Spleen (tissue), 11 donors: Measurements from ENCODE around the gene GRIK4. TPM values are rescaled to one million over a fixed set of nuclear protein-coding genes. Genes with fewer than 3 reads are reported as not detected.

ENCODE experiments used
- DNase-seq: peaks from one replicate; pipeline ENCODE4 v3.0.0-alpha.2; 2020
- H3K27ac ChIP-seq, 8 donors: fragments of 200-600 bp; sonication (generic) in 7 of 8; 1 replicate in 4 of 8; 2 replicates in 4 of 8; pipeline versions ENCODE4 v1.5.0 to v1.8.0; 2016 to 2021; ENCODE audit warnings: inconsistent platforms in 4 of 8, mild to moderate bottlenecking in 4 of 8, moderate library complexity in 1 of 8
- H3K27me3 ChIP-seq, 7 donors: fragments of 200-600 bp; sonication (generic) in 6 of 7; replicated peaks in 1 of 7; 1 replicate in 4 of 7; 2 replicates in 3 of 7; pipeline versions ENCODE4 v1.5.0 to v1.8.0; 2016 to 2021; ENCODE audit warnings: inconsistent platforms in 3 of 7, mild to moderate bottlenecking in 1 of 7
- H3K36me3 ChIP-seq, 6 donors: fragments of 200-600 bp; sonication (generic) in 5 of 6; 1 replicate in 4 of 6; 2 replicates in 2 of 6; pipeline versions ENCODE4 v1.5.0 to v1.8.0; 2016 to 2021; ENCODE audit warnings: inconsistent platforms in 2 of 6
- H3K4me1 ChIP-seq, 6 donors: fragments of 200-600 bp; sonication (generic) in 5 of 6; 1 replicate in 3 of 6; 2 replicates in 3 of 6; pipeline versions ENCODE4 v1.5.0 to v1.8.0; 2016 to 2021; ENCODE audit warnings: inconsistent platforms in 3 of 6
- H3K4me3 ChIP-seq, 8 donors: fragments of 200-600 bp; sonication (generic) in 7 of 8; 1 replicate in 4 of 8; 2 replicates in 4 of 8; pipeline versions ENCODE4 v1.5.0 to v1.8.0; 2016 to 2021; ENCODE audit warnings: inconsistent platforms in 4 of 8, mild to moderate bottlenecking in 4 of 8, moderate library complexity in 2 of 8
- H3K9me3 ChIP-seq, 8 donors: fragments of 200-600 bp; sonication (generic) in 7 of 8; 1 replicate in 4 of 8; 2 replicates in 4 of 8; pipeline versions ENCODE4 v1.5.0 to v1.8.0; 2016 to 2021; ENCODE audit warnings: inconsistent platforms in 4 of 8
- POLR2A ChIP-seq, 3 donors: fragments of 450-650 bp; IDR thresholded peaks; one replicate each; pipeline ENCODE4 v1.5.1; 2017; ENCODE audit warnings: antibody characterized with exemption in 3 of 3, mild to moderate bottlenecking in 1 of 3
- POLR2AphosphoS5 ChIP-seq, 3 donors: sonication (generic); formaldehyde crosslinking; IDR thresholded peaks; one replicate each; pipeline ENCODE4 v1.5.1; 2017; ENCODE audit warnings: antibody characterized with exemption in 3 of 3
- WGBS, 5 donors: extraction: QIAGEN DNeasy Blood & Tissue Kit in 3 of 5; methylation state at CpG; one replicate each; pipeline versions ENCODE4 v1.1.5 to v1.1.7; 2013 to 2018; 5-methylcytosine and 5-hydroxymethylcytosine counted together
- intact Hi-C: fragments of 100-400 bp; cut with DNase I; formaldehyde crosslinking; loops from one replicate; pipeline ENCODE4 v1.15.0; 2023; ENCODE audit warnings: low total_unique reads
- polyA plus RNA-seq, 3 donors: library from polyadenylated mRNA; stranded (reverse); fragments of 200-250 nt; gene quantifications; one replicate each; pipeline ENCODE4 v1.2.1, GENCODE V29; 2013
- total RNA-seq, 7 donors: library from RNA; depleted of rRNA in 3 of 7; stranded (reverse); fragments of >200 nt in 3 of 7; fragmentation: NEBNext Ultra II Directional in 4 of 7; extraction: Animal tissue kit (Norgen Biotek cat#: 25700) in 4 of 7; gene quantifications; one replicate each; pipeline versions ENCODE4 v1.1.0 to v1.2.1, GENCODE V29; 2016 to 2021
- TF ChIP-seq, protein P1 (sequence below), 11 experiments: fragments of 200-600 bp in 7 of 11; fragments of 450-650 bp in 4 of 11; sonication (generic) in 4 of 11; IDR thresholded peaks in 8 of 11; conservative IDR thresholded peaks in 3 of 11; 1 replicate in 7 of 11; 2 replicates in 4 of 11; pipeline versions ENCODE4 v1.4.0 to v1.8.0; 2016 to 2021; ENCODE audit warnings: antibody characterized with exemption in 11 of 11, inconsistent platforms in 4 of 11, mild to moderate bottlenecking in 1 of 11
- donor health status: healthy with polysubstance abuse.
- donor health status: DM: no; HTN: no; CAD: no; lungs with moderate emphysema.
- donor health status: DM: no; HTN: no; CAD: no.
- donor health status: Bipolar disorder and iron deficiency.
- donor health status: healthy.
- donor health status: DM: no; HTN: no; CAD: no.
- donor health status: DM: yes; HTN: yes; CAD: no.

GRIK4 gene
- total and polyA plus RNA-seq, 10 donors = 0.04 to 2.4 (median 0.59) TPM

DNA sequence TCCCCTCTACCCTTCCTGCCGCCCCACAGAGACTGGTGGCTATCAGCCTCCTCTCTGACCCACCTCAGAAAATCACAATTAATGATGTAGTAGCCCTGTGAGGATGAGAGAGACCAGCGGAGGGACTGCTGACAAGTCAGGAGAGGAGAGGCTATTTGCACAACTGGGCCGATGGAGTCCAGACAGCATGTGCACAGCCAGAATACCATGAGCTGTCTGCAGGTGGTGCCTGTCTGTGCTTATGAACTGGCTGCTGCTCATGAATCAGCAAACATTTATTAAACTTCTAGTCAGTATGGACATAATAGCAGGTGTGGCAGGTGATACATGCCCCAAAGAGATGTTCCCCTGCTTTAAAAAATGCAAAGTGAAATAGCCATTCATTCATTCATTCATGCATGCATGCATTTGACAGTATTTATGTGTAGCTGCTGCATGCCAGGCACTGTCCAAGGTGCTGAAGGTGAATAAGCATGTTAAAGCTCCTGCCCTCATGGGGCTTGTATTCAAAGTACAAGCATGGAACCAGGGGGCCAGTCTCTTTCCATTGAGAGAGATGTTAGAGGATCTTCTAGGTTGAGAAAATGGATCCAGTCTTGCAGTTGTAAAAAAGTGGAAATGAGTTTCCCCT lies 141.3 kb downstream of the GRIK4 start:
- H3K27ac ChIP-seq = no peak overlapping the region
- H3K27me3 ChIP-seq = peaks cover 0 to 16% (median 0%) of the 10 kb centered on the region in 7 donors
- H3K36me3 ChIP-seq = no peaks in the 10 kb centered on the region
- intact Hi-C loops = no loop called here
- peak; percentile 41 for DNase-seq
- H3K9me3 ChIP-seq = peaks cover 0 to 2% (median 0%) of the 10 kb centered on the region in 8 donors
- 83 to 94% (median 87%) methylated on average over 3 of the region's 3 CpGs for WGBS, 5 donors
- H3K4me3 ChIP-seq = no peak overlapping the region
- H3K4me1 ChIP-seq = no peaks in the 10 kb centered on the region
- TF ChIP-seq, protein P1, sequence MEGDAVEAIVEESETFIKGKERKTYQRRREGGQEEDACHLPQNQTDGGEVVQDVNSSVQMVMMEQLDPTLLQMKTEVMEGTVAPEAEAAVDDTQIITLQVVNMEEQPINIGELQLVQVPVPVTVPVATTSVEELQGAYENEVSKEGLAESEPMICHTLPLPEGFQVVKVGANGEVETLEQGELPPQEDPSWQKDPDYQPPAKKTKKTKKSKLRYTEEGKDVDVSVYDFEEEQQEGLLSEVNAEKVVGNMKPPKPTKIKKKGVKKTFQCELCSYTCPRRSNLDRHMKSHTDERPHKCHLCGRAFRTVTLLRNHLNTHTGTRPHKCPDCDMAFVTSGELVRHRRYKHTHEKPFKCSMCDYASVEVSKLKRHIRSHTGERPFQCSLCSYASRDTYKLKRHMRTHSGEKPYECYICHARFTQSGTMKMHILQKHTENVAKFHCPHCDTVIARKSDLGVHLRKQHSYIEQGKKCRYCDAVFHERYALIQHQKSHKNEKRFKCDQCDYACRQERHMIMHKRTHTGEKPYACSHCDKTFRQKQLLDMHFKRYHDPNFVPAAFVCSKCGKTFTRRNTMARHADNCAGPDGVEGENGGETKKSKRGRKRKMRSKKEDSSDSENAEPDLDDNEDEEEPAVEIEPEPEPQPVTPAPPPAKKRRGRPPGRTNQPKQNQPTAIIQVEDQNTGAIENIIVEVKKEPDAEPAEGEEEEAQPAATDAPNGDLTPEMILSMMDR (IDR thresholded peaks at IDR 0.05 in 8 of 11, conservative IDR thresholded peaks at IDR 0.05 in 3 of 11) = no peak
- TF ChIP-seq POLR2A (IDR thresholded peaks at IDR 0.05) = no peak
- no peak for TF ChIP-seq POLR2AphosphoS5 (IDR thresholded peaks at IDR 0.05)

GRCh38 chr11:120655589-120655988 lies 144.0 kb downstream of the GRIK4 start:
- Histone ChIP-seq H3K27ac (no peak overlapping the region), H3K4me3 (no peak overlapping the region), H3K4me1 (peaks cover 0 to 4% (median 0%) of the 10 kb centered on the region in 6 donors), H3K9me3 (peaks cover 0 to 2% (median 0%) of the 10 kb centered on the region in 8 donors), H3K27me3 (peaks cover 0 to 22% (median 0%) of the 10 kb centered on the region in 7 donors), H3K36me3 (no peaks in the 10 kb centered on the region)
- intact Hi-C loops = no loop called here
- 70 to 82% (median 77%) methylated on average over 5 of the region's 5 CpGs for WGBS, 5 donors
- no peak for DNase-seq
- TF ChIP-seq, protein P1 (IDR thresholded peaks at IDR 0.05 in 8 of 11, conservative IDR thresholded peaks at IDR 0.05 in 3 of 11) = no peak
- no peak for TF ChIP-seq POLR2AphosphoS5 (IDR thresholded peaks at IDR 0.05)
- no peak for TF ChIP-seq POLR2A (IDR thresholded peaks at IDR 0.05)

GRCh38 chr11:120657306-120658070 lies 145.9 kb downstream of the GRIK4 start:
- Histone ChIP-seq H3K9me3 (peaks cover 0 to 2% (median 0%) of the 10 kb centered on the region in 8 donors), H3K4me1 (peaks cover 0 to 12% (median 6%) of the 10 kb centered on the region in 6 donors), H3K27me3 (peaks cover 0 to 29% (median 0%) of the 10 kb centered on the region in 7 donors), H3K36me3 (no peaks in the 10 kb centered on the region), H3K4me3 (no peak overlapping the region), H3K27ac (no peak overlapping the region)
- no peak for TF ChIP-seq POLR2A (IDR thresholded peaks at IDR 0.05)
- intact Hi-C loops = no loop called here
- no peak for DNase-seq
- 70 to 82% (median 75%) methylated on average over 6 of the region's 6 CpGs for WGBS, 5 donors

GRCh38 chr11:120658071-120658423 lies 146.5 kb downstream of the GRIK4 start:
- no peak overlapping the region for H3K4me3 ChIP-seq
- no peak overlapping the region for H3K27ac ChIP-seq
- 50 to 72% (median 61%) methylated on average over 3 of the region's 3 CpGs for WGBS, 5 donors
- no peak for TF ChIP-seq POLR2A (IDR thresholded peaks at IDR 0.05)
- TF ChIP-seq POLR2AphosphoS5 (IDR thresholded peaks at IDR 0.05) = no peak
- TF ChIP-seq, protein P1 (IDR thresholded peaks at IDR 0.05 in 8 of 11, conservative IDR thresholded peaks at IDR 0.05 in 3 of 11) = no peak
- no peak for DNase-seq
- no peaks in the 10 kb centered on the region for H3K36me3 ChIP-seq
- intact Hi-C loops = no loop called here
- H3K9me3 ChIP-seq = peaks cover 0 to under 1% (median 0%) of the 10 kb centered on the region in 8 donors
- peaks cover 0 to 18% (median 9%) of the 10 kb centered on the region in 6 donors for H3K4me1 ChIP-seq
- peaks cover 0 to 24% (median 0%) of the 10 kb centered on the region in 7 donors for H3K27me3 ChIP-seq
